ENCODE results near the gene DLG5.

The DLG5 gene

GRCh38 chr10:77840636-77841035 is 85.9 kb downstream of the DLG5 start:
- Histone ChIP-seq H3K9me3 (no peaks in the 10 kb centered on the region), H3K27me3 (no peaks in the 10 kb centered on the region), H3K4me3 (no peak overlapping the region), H3K36me3 (peaks cover 57% of the 10 kb centered on the region), H3K4me2 (no peak overlapping the region), H3K27ac (no peak overlapping the region), H4K20me1 (peaks cover 13% of the 10 kb centered on the region), H3K9ac (no peak overlapping the region), H3K4me1 (peaks cover 36% of the 10 kb centered on the region)
- no peak for TF ChIP-seq Cebpa-rat (IDR thresholded peaks at IDR 0.05)

- Histone ChIP-seq H3K4me3 (no peak overlapping the region), H4K20me1 (peaks cover 39% of the 10 kb centered on the region), H3K36me3 (peaks cover 57% of the 10 kb centered on the region), H3K9me3 (no peaks in the 10 kb centered on the region), H3K4me2 (peak overlapping the region; percentile 90), H3K27ac (peak overlapping the region; percentile 16; the same call in 1 of the 2 replicates), H3K9ac (no peak overlapping the region), H3K4me1 (peaks cover 47% of the 10 kb centered on the region), H3K27me3 (no peaks in the 10 kb centered on the region)
- no peak for TF ChIP-seq Cebpa-rat (IDR thresholded peaks at IDR 0.05)
These were observed 88.5 kb downstream of the DLG5 start for GRCh38 chr10:77837925-77838595.

DNA sequence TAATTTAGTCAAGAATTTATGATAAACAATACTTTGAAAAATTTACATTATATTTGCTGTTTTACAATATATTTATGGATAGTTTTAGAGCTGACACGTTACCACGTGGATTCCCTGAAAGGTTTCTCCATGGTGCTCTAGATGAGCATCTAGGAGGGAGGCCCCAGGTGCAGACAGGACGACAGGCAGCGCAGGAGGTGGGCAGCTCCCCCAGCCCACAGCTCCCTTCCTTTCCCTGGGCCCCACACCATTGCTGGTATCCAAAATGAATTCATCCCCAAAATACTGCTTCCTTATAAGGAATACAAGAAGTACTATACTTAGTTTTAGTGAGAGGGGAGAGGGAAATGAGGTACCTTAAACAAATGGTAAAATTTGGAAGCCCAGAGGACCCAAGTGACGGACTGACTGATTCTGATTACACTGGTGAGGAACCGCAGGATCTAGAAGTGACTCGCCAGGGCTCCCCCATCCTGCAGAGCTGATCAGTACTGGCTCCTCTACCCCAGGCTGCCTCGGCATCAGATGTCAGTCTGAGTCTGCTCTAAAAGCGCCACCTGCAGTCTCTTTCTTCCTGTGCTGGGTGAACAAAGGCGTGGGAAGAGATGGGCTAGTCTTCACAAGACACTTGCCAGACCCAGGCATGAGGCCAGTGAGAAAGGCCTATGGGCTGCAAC is 89.2 kb downstream of the DLG5 start:
- H3K27ac ChIP-seq: peak overlapping the region; percentile 16; the same call in 1 of the 2 replicates
- no peak overlapping the region for H3K4me3 ChIP-seq
- H3K27me3 ChIP-seq: no peaks in the 10 kb centered on the region
- peak overlapping the region; percentile 90 for H3K4me2 ChIP-seq
- no peak overlapping the region for H3K9ac ChIP-seq
- H3K9me3 ChIP-seq: no peaks in the 10 kb centered on the region
- no peak for TF ChIP-seq Cebpa-rat (IDR thresholded peaks at IDR 0.05)
- peaks cover 47% of the 10 kb centered on the region for H3K4me1 ChIP-seq
- H4K20me1 ChIP-seq: peaks cover 46% of the 10 kb centered on the region
- peaks cover 57% of the 10 kb centered on the region for H3K36me3 ChIP-seq

DNA sequence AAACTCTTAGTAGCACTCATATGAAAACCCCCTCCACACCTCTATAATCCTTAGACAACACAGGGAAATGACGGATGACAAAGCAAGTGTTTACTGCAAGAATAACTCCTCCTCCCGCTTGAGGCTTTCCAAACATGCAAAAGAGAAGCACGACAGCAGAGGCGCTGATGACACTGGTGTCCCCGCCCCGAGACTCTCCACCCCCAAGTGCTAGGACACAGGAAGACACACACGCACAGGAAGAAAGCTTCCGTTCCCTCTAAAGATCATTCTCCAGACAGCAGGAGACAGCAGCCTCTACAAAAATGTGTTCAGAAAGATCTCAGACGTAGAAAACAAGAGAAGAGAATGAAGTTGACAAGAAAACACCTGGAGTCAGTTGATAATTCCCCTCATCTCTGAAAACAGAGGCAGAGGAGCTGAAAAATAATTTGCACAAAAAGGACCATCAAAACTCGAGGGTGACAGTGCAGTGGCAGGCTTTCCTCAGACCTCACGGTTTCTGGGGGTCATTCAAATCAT is 90.2 kb downstream of the DLG5 start:
- Histone ChIP-seq H3K9ac (no peak overlapping the region; the same call in 1 of the 2 replicates), H3K36me3 (peaks cover 48% of the 10 kb centered on the region), H3K4me2 (peak overlapping the region; percentile 90), H3K9me3 (no peaks in the 10 kb centered on the region), H4K20me1 (peaks cover 56% of the 10 kb centered on the region), H3K27ac (no peak overlapping the region), H3K27me3 (no peaks in the 10 kb centered on the region), H3K4me1 (peaks cover 47% of the 10 kb centered on the region), H3K4me3 (peak overlapping the region; percentile 41; the same call in 1 of the 2 replicates)
- no peak for TF ChIP-seq Cebpa-rat (IDR thresholded peaks at IDR 0.05)

GRCh38 chr10:77835669-77836086 is 90.9 kb downstream of the DLG5 start:
- H4K20me1 ChIP-seq: peaks cover 58% of the 10 kb centered on the region
- peaks cover 47% of the 10 kb centered on the region for H3K4me1 ChIP-seq
- H3K36me3 ChIP-seq: peaks cover 43% of the 10 kb centered on the region
- TF ChIP-seq Cebpa-rat (IDR thresholded peaks at IDR 0.05): no peak
- no peak overlapping the region for H3K9ac ChIP-seq
- H3K4me2 ChIP-seq: peak overlapping the region; percentile 90
- H3K9me3 ChIP-seq: no peaks in the 10 kb centered on the region
- H3K27me3 ChIP-seq: no peaks in the 10 kb centered on the region
- no peak overlapping the region for H3K27ac ChIP-seq
- peak overlapping the region; percentile 41 for H3K4me3 ChIP-seq

DNA sequence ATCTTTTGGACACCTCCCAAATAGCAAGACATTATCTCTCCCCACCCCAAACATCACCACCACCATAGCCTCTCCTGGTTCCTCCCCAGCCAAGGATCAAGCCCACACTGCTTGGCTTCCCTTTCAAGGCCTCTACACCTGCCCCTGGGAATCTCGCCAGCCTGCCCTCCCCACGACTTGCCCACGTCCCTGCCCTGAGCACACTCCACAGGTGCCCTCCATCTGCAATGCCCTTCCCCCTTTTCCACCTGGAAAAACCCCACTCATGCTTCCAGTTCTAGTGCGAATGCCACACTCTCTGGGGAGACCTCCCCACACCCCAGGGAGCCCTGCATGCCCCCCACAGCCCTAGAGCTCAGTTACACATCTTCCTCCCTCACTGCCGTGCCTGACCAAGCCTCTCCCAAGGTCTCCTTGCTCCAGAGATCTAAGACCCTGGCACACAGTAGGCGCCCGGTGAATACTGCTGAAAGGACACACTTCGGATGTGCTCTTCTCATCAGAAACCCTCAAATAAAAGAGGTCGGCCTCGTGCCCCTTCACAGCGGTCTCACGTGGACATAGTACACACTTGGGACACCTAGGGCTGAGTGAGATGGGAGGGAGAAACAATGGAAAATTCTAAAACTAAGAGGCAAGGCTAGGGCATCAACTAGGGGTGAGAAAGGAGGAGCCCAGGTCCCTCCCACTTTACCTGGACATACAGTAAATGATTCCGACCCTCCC is 91.4 kb downstream of the DLG5 start:
- no peak for TF ChIP-seq Cebpa-rat (IDR thresholded peaks at IDR 0.05)
- Histone ChIP-seq H3K9me3 (no peaks in the 10 kb centered on the region), H3K27ac (no peak overlapping the region), H3K9ac (no peak overlapping the region), H3K4me2 (peak overlapping the region; percentile 90), H3K4me1 (peaks cover 47% of the 10 kb centered on the region), H3K36me3 (peaks cover 43% of the 10 kb centered on the region), H3K4me3 (peak overlapping the region; percentile 41; the same call in 1 of the 2 replicates), H4K20me1 (peaks cover 64% of the 10 kb centered on the region), H3K27me3 (no peaks in the 10 kb centered on the region)

GRCh38 chr10:77834540-77834939 is 92.0 kb downstream of the DLG5 start:
- Histone ChIP-seq H3K9ac (no peak overlapping the region), H3K4me1 (peaks cover 47% of the 10 kb centered on the region), H3K27me3 (no peaks in the 10 kb centered on the region), H4K20me1 (peaks cover 65% of the 10 kb centered on the region), H3K4me2 (peak overlapping the region; percentile 90), H3K9me3 (no peaks in the 10 kb centered on the region), H3K4me3 (no peak overlapping the region), H3K36me3 (peaks cover 45% of the 10 kb centered on the region), H3K27ac (no peak overlapping the region)
- no peak for TF ChIP-seq Cebpa-rat (IDR thresholded peaks at IDR 0.05)

- H3K4me3 ChIP-seq: no peak overlapping the region
- H3K4me2 ChIP-seq: no peak overlapping the region
- H3K9ac ChIP-seq: no peak overlapping the region
- H4K20me1 ChIP-seq: peaks cover 65% of the 10 kb centered on the region
- TF ChIP-seq Cebpa-rat (IDR thresholded peaks at IDR 0.05): no peak
- peaks cover 47% of the 10 kb centered on the region for H3K4me1 ChIP-seq
- no peaks in the 10 kb centered on the region for H3K9me3 ChIP-seq
- no peaks in the 10 kb centered on the region for H3K27me3 ChIP-seq
- no peak overlapping the region for H3K27ac ChIP-seq
- H3K36me3 ChIP-seq: peaks cover 47% of the 10 kb centered on the region
These were observed 92.8 kb downstream of the DLG5 start for GRCh38 chr10:77833792-77834191.

GRCh38 chr10:77833225-77833624 is 93.3 kb downstream of the DLG5 start:
- peaks cover 43% of the 10 kb centered on the region for H3K36me3 ChIP-seq

More at GRCh38 chr10:77833225-77833624, 93.3 kb downstream of the DLG5 start:
- no peak overlapping the region for H3K27ac ChIP-seq
- no peak overlapping the region for H3K9ac ChIP-seq
- H4K20me1 ChIP-seq: peaks cover 65% of the 10 kb centered on the region
- H3K9me3 ChIP-seq: no peaks in the 10 kb centered on the region
- H3K4me2 ChIP-seq: no peak overlapping the region
- peaks cover 43% of the 10 kb centered on the region for H3K4me1 ChIP-seq
- no peak for TF ChIP-seq Cebpa-rat (IDR thresholded peaks at IDR 0.05)
- H3K27me3 ChIP-seq: no peaks in the 10 kb centered on the region
- H3K4me3 ChIP-seq: no peak overlapping the region
